DOHH2 (cell line): Measurements from ENCODE around the gene OPN1LW.

Experiments
- H3F3A ChIP-seq: fragments of 200-600 bp; sonication (generic), shearing (Covaris generic); 2 replicates; pipeline ENCODE4 v1.6.0; 2016; ENCODE audit warnings: antibody characterized with exemption, mild to moderate bottlenecking; ENCODE audit not compliant: control insufficient read depth, insufficient read depth
- H3K27ac ChIP-seq: fragments of 200-600 bp; sonication (generic); 2 replicates; pipeline ENCODE4 v1.5.1; 2014; ENCODE audit warnings: low read depth, mild to moderate bottlenecking, low read length, moderate library complexity
- H3K27me3 ChIP-seq: fragments of 200-600 bp; sonication (generic); 2 replicates; pipeline ENCODE4 v1.6.1; 2014; ENCODE audit warnings: mild to moderate bottlenecking, low read length, mixed read lengths; ENCODE audit not compliant: control insufficient read depth
- H3K36me3 ChIP-seq: fragments of 200-600 bp; sonication (generic); 2 replicates; pipeline ENCODE4 v1.6.1; 2014; ENCODE audit warnings: mild to moderate bottlenecking, low read length, moderate library complexity, mixed read lengths; ENCODE audit not compliant: control insufficient read depth
- H3K4me1 ChIP-seq: fragments of 200-600 bp; sonication (generic); 2 replicates; pipeline ENCODE4 v1.6.1; 2014; ENCODE audit warnings: mild to moderate bottlenecking, low read length, mixed read lengths; ENCODE audit not compliant: control insufficient read depth
- H3K4me2 ChIP-seq: fragments of 200-600 bp; sonication (generic); 2 replicates; pipeline ENCODE4 v1.6.0; 2014; ENCODE audit warnings: mild to moderate bottlenecking, low read length, moderate library complexity
- H3K4me3 ChIP-seq: fragments of 200-600 bp; sonication (generic); 2 replicates; pipeline ENCODE4 v1.5.1; 2014; ENCODE audit warnings: mild to moderate bottlenecking, low read length, mixed read lengths
- H3K79me2 ChIP-seq: fragments of 200-600 bp; sonication (generic); 2 replicates; pipeline ENCODE4 v1.6.1; 2014; ENCODE audit warnings: mild to moderate bottlenecking, low read length, mixed read lengths; ENCODE audit not compliant: control insufficient read depth
- H3K9me2 ChIP-seq: fragments of 200-600 bp; sonication (generic); replicated peaks from 2 replicates; pipeline ENCODE4 v1.6.1; 2014; ENCODE audit warnings: mild to moderate bottlenecking, low read length, mixed read lengths; ENCODE audit not compliant: control insufficient read depth
- H3K9me3 ChIP-seq: fragments of 200-600 bp; sonication (generic); 2 replicates; pipeline ENCODE4 v1.6.1; 2014; ENCODE audit warnings: antibody characterized with exemption, low read length, mixed read lengths; ENCODE audit not compliant: control insufficient read depth, insufficient read depth
- H4K20me1 ChIP-seq: fragments of 200-600 bp; sonication (generic); 2 replicates; pipeline ENCODE4 v1.6.0; 2014; ENCODE audit warnings: low read depth, mild to moderate bottlenecking, antibody characterized with exemption, low read length, moderate library complexity; ENCODE audit not compliant: control insufficient read depth, insufficient read depth
- EZH2phosphoT487 ChIP-seq: fragments of 200-600 bp; sonication (generic); IDR thresholded peaks from 2 replicates; pipeline ENCODE4 v1.6.1; 2017; ENCODE audit warnings: borderline replicate concordance, mild to moderate bottlenecking, antibody characterized with exemption, low read length, moderate library complexity, mixed read lengths
- TF ChIP-seq, protein P1 (sequence below): fragments of 200-600 bp; sonication (generic); IDR thresholded peaks from one replicate; pipeline ENCODE4 v1.5.1; 2014; ENCODE audit warnings: antibody characterized with exemption, mild to moderate bottlenecking, low read depth, low read length; ENCODE audit not compliant: poor library complexity, severe bottlenecking

OPN1LW gene

DNA sequence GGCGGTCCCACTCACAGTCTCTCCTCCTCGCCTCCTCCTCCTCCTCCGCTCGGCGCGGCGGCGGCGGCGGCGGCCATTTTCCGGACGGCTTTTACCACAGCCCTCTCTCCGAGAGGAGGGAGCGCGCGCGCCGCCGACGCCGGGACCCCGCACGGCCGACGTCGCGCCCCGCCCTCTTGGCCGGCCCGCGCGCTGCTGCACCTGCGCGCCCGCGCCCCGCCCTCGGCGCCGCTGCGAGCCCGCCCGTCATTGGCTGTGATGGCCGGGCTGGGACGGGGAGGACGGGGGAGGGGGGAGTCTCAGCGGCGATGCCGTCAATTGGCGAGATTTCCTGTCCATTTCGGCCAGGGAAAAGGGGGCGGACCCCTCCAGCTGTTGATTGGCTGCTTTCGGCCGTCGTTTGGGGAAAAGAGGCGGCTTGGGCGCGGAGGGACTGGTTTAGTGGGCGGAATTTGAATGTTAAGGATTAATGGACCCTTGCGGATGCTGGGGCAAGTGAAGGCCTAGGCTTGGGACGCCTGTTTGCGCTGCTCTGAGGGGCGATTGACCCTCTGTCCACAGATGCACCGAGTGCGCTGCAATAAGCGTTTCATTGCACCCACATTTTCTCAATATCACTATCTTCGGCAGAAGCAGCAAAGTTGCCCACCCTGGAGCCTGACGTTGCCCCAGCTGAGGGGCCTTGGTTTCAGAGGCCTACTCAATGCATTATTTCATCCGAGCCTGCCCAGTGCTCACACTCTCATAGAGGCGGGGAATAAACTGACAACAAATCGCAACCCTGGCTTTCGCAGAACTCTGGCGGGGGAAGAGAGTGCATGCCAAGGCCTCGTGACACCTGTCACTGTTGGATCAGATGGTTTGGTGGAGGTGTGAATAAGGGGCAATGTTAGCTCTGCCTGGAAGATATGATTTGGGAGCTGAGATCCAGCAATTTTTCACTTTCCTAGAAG is 46.2 kb upstream of the OPN1LW start, which contains the start of gene MECP2:
MECP2 (minus strand) TSS at position 129 of the 953 bp plus-strand sequence.
- Histone ChIP-seq H4K20me1 (peaks cover 8% of the 10 kb centered on the region; the same call in 1 of the 2 replicates), H3F3A (no peaks in the 10 kb centered on the region), H3K27ac (peak within 1 kb of the TSS; percentile 40), H3K4me2 (peak within 1 kb of the TSS; percentile 86), H3K36me3 (peaks cover 11% of the 10 kb centered on the region), H3K79me2 (peaks cover 42% of the 10 kb centered on the region), H3K4me3 (peak within 1 kb of the TSS; percentile 89), H3K9me2 (no peaks in the 10 kb centered on the region), H3K27me3 (no peaks in the 10 kb centered on the region), H3K4me1 (peaks cover 36% of the 10 kb centered on the region), H3K9me3 (no peaks in the 10 kb centered on the region)
- TF ChIP-seq EZH2phosphoT487, result no peak
- TF ChIP-seq, protein P1, sequence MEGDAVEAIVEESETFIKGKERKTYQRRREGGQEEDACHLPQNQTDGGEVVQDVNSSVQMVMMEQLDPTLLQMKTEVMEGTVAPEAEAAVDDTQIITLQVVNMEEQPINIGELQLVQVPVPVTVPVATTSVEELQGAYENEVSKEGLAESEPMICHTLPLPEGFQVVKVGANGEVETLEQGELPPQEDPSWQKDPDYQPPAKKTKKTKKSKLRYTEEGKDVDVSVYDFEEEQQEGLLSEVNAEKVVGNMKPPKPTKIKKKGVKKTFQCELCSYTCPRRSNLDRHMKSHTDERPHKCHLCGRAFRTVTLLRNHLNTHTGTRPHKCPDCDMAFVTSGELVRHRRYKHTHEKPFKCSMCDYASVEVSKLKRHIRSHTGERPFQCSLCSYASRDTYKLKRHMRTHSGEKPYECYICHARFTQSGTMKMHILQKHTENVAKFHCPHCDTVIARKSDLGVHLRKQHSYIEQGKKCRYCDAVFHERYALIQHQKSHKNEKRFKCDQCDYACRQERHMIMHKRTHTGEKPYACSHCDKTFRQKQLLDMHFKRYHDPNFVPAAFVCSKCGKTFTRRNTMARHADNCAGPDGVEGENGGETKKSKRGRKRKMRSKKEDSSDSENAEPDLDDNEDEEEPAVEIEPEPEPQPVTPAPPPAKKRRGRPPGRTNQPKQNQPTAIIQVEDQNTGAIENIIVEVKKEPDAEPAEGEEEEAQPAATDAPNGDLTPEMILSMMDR, result no peak

DNA sequence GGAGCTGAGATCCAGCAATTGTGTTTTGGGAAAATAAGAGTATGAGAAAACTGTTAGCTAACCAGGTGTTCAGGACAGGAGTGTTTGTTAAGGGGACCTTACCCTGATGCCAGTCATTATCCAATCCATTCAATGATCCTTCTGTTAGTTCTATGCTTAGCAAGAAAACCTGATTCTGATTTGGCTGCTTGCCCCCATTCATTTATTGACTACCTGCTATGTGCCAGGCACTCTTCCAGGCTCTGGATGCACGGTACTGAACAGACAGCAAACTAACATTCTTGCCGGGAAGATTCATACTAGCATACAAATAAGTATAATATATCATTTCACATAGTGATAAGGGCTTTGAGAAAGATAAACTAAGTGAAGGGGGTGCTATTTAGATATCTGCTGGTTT is 45.5 kb upstream of the OPN1LW start:
- Histone ChIP-seq H3K9me3 (no peaks in the 10 kb centered on the region), H3K4me3 (peak overlapping the region; percentile 68; the same call in 1 of the 2 replicates), H3K9me2 (no peaks in the 10 kb centered on the region), H3K27me3 (no peaks in the 10 kb centered on the region), H3K36me3 (peaks cover 11% of the 10 kb centered on the region), H3K79me2 (peaks cover 35% of the 10 kb centered on the region), H3K27ac (no peak overlapping the region), H3K4me1 (peaks cover 32% of the 10 kb centered on the region), H4K20me1 (peaks cover 8% of the 10 kb centered on the region; the same call in 1 of the 2 replicates), H3F3A (no peaks in the 10 kb centered on the region), H3K4me2 (peak overlapping the region; percentile 81)
- TF ChIP-seq EZH2phosphoT487, result no peak
- TF ChIP-seq, protein P1, result no peak

GRCh38 chrX:154113729-154114128 is 30.3 kb upstream of the OPN1LW start:
- Histone ChIP-seq H3K4me2 (no peak overlapping the region), H3K79me2 (no peaks in the 10 kb centered on the region), H3K9me3 (no peaks in the 10 kb centered on the region), H4K20me1 (no peaks in the 10 kb centered on the region), H3K9me2 (no peaks in the 10 kb centered on the region), H3F3A (no peaks in the 10 kb centered on the region), H3K4me3 (no peak overlapping the region), H3K27ac (no peak overlapping the region), H3K27me3 (peaks cover 3% of the 10 kb centered on the region; the same call in 1 of the 2 replicates), H3K36me3 (no peaks in the 10 kb centered on the region), H3K4me1 (no peaks in the 10 kb centered on the region)
- TF ChIP-seq, protein P1, result no peak
- TF ChIP-seq EZH2phosphoT487, result no peak
